ENCODE results near the gene SEMG2.

Gene SEMG2

DNA sequence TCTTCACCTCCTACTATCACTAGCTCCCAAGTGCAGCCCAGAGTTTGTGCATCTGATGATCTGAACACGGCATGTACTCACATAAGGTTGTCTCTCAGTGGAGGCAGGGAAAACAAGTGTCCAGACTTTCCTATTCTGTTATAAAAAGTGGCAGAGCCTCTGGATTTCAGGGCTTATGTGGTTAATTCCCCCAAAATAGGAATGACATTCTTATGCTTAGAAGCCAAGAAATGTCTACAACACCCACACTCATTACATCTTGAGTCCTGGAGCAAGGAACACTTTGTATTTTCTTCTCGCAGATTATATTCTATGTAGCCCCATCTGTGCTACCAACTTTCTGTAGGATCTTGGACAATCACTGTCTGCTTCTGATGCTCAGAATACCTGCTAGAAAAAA is 27.8 kb upstream of the SEMG2 start:
- no peaks in the 10 kb centered on the region for H3K4me1 ChIP-seq
- peaks cover 13% of the 10 kb centered on the region for H3K27me3 ChIP-seq
- no peak overlapping the region for H3K4me3 ChIP-seq (ENCODE audit: low read depth, low read length)
- no peaks in the 10 kb centered on the region for H3K9me3 ChIP-seq
- DNase-seq, result no peak
- H3K36me3 ChIP-seq, result no peaks in the 10 kb centered on the region
- no peak for TF ChIP-seq CTCF (IDR thresholded peaks at IDR 0.05; ENCODE audit: low read depth, low read length)

DNA sequence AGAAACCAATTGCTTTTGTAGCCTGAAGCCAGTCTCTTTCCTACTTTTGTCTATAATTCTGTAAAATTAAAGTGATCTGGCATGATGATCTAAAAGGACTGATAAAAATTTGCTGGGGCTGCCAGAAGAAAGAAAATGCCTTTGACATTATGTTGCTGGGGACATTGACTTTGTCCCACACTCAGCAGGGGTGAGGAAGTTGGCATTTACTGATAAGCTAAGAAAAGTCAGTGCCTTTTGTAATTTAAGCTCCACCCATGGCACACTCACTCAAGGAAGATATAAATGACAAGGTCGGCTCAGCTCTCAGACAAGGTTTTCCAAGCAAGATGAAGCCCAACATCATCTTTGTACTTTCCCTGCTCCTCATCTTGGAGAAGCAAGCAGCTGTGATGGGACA is 14.4 kb upstream of the SEMG2 start, which contains the start of gene SEMG1:
Gene SEMG1 (plus strand): TSS at position 309 of the 400 bp plus-strand sequence. CDS start 21 bp downstream, at position 330.
- H3K4me1 ChIP-seq, result no peaks in the 10 kb centered on the region
- DNase-seq, result no peak
- no peaks in the 10 kb centered on the region for H3K36me3 ChIP-seq
- H3K27me3 ChIP-seq, result 0 out of 2 replicates have a peak, but pooled peaks cover 13% of the 10 kb centered on the region
- no peak for TF ChIP-seq CTCF (IDR thresholded peaks at IDR 0.05; ENCODE audit: low read depth, low read length)
- no peaks in the 10 kb centered on the region for H3K9me3 ChIP-seq
- H3K4me3 ChIP-seq (ENCODE audit: low read depth, low read length), result no peak within 1 kb of the TSS

DNA sequence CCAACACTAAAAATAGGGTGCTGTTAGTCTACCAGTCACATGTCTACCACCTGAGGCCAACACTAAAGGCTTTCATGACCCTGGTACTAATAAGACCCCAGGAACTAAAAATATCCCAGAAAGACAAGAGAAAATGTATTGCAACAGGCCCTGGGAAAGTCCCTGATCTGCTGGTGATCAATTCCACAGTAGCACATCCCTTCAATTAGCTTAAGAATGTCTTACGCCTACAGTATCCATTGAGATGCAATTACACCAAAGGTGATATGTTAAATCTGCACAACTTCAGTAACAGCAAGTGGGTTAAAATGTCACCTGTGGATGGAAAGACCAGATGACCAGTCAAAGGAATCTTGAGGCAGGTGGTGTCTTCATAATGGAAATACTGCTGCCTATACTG is 11.2 kb upstream of the SEMG2 start:
- H3K27me3 ChIP-seq, result peaks cover 17% of the 10 kb centered on the region; the same call in 1 of the 2 replicates
- no peak for DNase-seq
- H3K36me3 ChIP-seq, result no peaks in the 10 kb centered on the region
- TF ChIP-seq CTCF (IDR thresholded peaks at IDR 0.05; ENCODE audit: low read depth, low read length), result no peak
- no peaks in the 10 kb centered on the region for H3K4me1 ChIP-seq
- no peak overlapping the region for H3K4me3 ChIP-seq (ENCODE audit: low read depth, low read length)
- no peaks in the 10 kb centered on the region for H3K9me3 ChIP-seq

- Histone ChIP-seq H3K4me1 (no peaks in the 10 kb centered on the region), H3K36me3 (no peaks in the 10 kb centered on the region), H3K27me3 (peaks cover 8% of the 10 kb centered on the region; the same call in 1 of the 2 replicates), H3K9me3 (no peaks in the 10 kb centered on the region), H3K4me3 (ENCODE audit: low read depth, low read length) (no peak overlapping the region)
- DNase-seq, result no peak
- no peak for TF ChIP-seq CTCF (IDR thresholded peaks at IDR 0.05; ENCODE audit: low read depth, low read length)
These were observed 9.4 kb upstream of the SEMG2 start for GRCh38 chr20:45211569-45212474.

DNA sequence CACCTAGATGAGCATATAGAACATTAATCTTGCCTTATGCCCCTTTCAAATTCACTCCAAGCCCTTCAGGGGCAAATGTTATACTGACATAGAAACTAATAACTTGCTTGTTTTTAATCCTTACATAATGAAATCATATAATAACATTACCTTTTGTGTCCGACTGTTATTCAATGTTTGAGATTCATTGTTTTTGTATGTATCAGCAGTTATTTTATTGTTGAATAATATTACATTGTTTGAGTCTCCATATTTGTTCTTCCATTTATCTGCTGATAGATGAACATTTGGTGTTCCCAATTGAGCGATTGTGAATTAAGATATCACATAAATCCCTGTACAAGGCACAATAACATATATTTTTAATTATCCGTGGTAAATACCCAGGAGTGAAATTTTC is 8.3 kb upstream of the SEMG2 start:
- Histone ChIP-seq H3K36me3 (no peaks in the 10 kb centered on the region), H3K4me3 (ENCODE audit: low read depth, low read length) (no peak overlapping the region), H3K27me3 (peaks cover 4% of the 10 kb centered on the region; the same call in 1 of the 2 replicates), H3K4me1 (no peaks in the 10 kb centered on the region), H3K9me3 (no peaks in the 10 kb centered on the region)
- DNase-seq, result no peak
- no peak for TF ChIP-seq CTCF (IDR thresholded peaks at IDR 0.05; ENCODE audit: low read depth, low read length)

GRCh38 chr20:45218124-45218523 is 3.0 kb upstream of the SEMG2 start:
- Histone ChIP-seq H3K36me3 (no peaks in the 10 kb centered on the region; the same call in 1 of the 2 replicates), H3K27me3 (peaks cover 30% of the 10 kb centered on the region), H3K9me3 (no peaks in the 10 kb centered on the region), H3K4me3 (ENCODE audit: low read depth, low read length) (no peak overlapping the region), H3K4me1 (peaks cover 5% of the 10 kb centered on the region; the same call in 1 of the 2 replicates)
- TF ChIP-seq CTCF (IDR thresholded peaks at IDR 0.05; ENCODE audit: low read depth, low read length), result no peak
- DNase-seq, result peak; percentile 27

All from BE2C (cell line).